ENCODE results near the gene DVL2. TPM values are rescaled to one million over a fixed set of nuclear protein-coding genes. Genes with fewer than 3 reads are reported as not detected.

Gene DVL2
- total and polyA plus RNA-seq, 2 of the 13 experiments (the other 11 are each of a cell fraction or from before 2014, with no cell fraction given), result 5.7 to 38.2 TPM

DNA sequence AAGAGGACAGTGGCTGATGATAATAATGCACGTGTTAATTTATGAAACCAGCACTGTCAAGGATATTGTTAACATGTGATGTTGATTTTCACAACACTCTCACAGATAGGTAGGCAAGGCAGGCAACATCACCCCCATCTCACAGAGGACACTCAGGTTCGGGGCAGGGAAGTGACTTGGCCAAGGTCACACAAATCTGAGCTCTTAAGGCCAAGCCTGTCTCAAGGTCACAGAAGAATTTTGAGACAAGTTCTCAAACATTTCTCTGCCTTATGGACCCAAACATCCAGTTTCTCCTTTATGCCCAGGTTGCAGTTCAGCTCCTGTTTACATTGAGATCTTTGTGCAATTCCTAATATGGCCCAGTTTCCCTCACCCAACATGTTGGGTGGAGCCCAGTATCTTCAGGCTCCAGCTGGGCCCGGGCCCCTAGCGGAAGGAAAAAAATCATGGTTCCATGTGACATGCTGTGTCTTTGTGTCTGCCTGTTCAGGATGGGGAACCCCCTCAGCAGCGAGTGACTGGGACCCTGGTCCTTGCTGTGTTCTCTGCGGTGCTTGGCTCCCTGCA, 48.5 kb upstream of the DVL2 start (continued):
- peak; percentile 15; the same call in 1 of the 3 replicates for TF ChIP-seq MXI1 (IDR thresholded peaks at IDR 0.05; ENCODE audit: borderline replicate concordance, low read depth, low read length)
- TF ChIP-seq, protein P1, sequence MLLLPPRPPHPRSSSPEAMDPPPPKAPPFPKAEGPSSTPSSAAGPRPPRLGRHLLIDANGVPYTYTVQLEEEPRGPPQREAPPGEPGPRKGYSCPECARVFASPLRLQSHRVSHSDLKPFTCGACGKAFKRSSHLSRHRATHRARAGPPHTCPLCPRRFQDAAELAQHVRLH (CRISPR knock-in tag; IDR thresholded peaks at IDR 0.05; ENCODE audit: borderline replicate concordance, low read depth), result no peak
- TF ChIP-seq MBD4 (IDR thresholded peaks at IDR 0.05; ENCODE audit: borderline replicate concordance, low read length), result no peak
- no peak for TF ChIP-seq RNF2 (conservative IDR thresholded peaks at IDR 0.05; ENCODE audit: low read depth)
- TF ChIP-seq ZKSCAN1 (IDR thresholded peaks at IDR 0.05; ENCODE audit: low read length), result no peak
- peak; percentile 65 for TF ChIP-seq FOXA3 (CRISPR knock-in tag; IDR thresholded peaks at IDR 0.05)
- no peak for TF ChIP-seq ZNF879 (CRISPR knock-in tag; IDR thresholded peaks at IDR 0.05)
- TF ChIP-seq POGZ (CRISPR knock-in tag; IDR thresholded peaks at IDR 0.05), result no peak
- no peak for TF ChIP-seq ZNF263 (CRISPR knock-in tag; IDR thresholded peaks at IDR 0.05)
- TF ChIP-seq, protein P2, sequence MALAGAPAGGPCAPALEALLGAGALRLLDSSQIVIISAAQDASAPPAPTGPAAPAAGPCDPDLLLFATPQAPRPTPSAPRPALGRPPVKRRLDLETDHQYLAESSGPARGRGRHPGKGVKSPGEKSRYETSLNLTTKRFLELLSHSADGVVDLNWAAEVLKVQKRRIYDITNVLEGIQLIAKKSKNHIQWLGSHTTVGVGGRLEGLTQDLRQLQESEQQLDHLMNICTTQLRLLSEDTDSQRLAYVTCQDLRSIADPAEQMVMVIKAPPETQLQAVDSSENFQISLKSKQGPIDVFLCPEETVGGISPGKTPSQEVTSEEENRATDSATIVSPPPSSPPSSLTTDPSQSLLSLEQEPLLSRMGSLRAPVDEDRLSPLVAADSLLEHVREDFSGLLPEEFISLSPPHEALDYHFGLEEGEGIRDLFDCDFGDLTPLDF (CRISPR knock-in tag; IDR thresholded peaks at IDR 0.05), result no peak
- no peak for TF ChIP-seq ZNF704 (CRISPR knock-in tag; IDR thresholded peaks at IDR 0.05; ENCODE audit: borderline replicate concordance)
- no peak for TF ChIP-seq RBM22 (optimal IDR thresholded peaks at IDR 0.05; ENCODE audit: low read length)
- no peak for TF ChIP-seq SETDB1 (CRISPR knock-in tag; IDR thresholded peaks at IDR 0.05; ENCODE audit: borderline replicate concordance)
- TF ChIP-seq ZMYM3 (CRISPR knock-in tag; IDR thresholded peaks at IDR 0.05), result peak; percentile 66; the same call in 1 of the 2 replicates
- no peak for TF ChIP-seq GZF1 (CRISPR knock-in tag; IDR thresholded peaks at IDR 0.05)
- no peak for TF ChIP-seq PHF20 (CRISPR knock-in tag; IDR thresholded peaks at IDR 0.05)
- no peak for TF ChIP-seq ZNF839 (CRISPR knock-in tag; IDR thresholded peaks at IDR 0.05; ENCODE audit: borderline replicate concordance)
- TF ChIP-seq PRDM15 (CRISPR knock-in tag; IDR thresholded peaks at IDR 0.05), result no peak
- no peak for TF ChIP-seq ELK4 (CRISPR knock-in tag; IDR thresholded peaks at IDR 0.05; ENCODE audit: borderline replicate concordance)
- no peak for TF ChIP-seq ELF4 (CRISPR knock-in tag; IDR thresholded peaks at IDR 0.05; ENCODE audit: borderline replicate concordance)
- no peak for TF ChIP-seq CREB1 (IDR thresholded peaks at IDR 0.05)
- TF ChIP-seq CREB1 (CRISPR knock-in tag; IDR thresholded peaks at IDR 0.05), result no peak
- TF ChIP-seq SP2 (CRISPR knock-in tag; IDR thresholded peaks at IDR 0.05), result no peak
- TF ChIP-seq SNAPC5 (CRISPR knock-in tag; IDR thresholded peaks at IDR 0.05; ENCODE audit: borderline replicate concordance), result no peak
- no peak for TF ChIP-seq AGO2 (optimal IDR thresholded peaks at IDR 0.05; ENCODE audit: low read depth, low read length)

All from HepG2 (cell line).